GM12878 (cell line): Measurements from ENCODE around the gene MGLL. TPM values are rescaled to one million over a fixed set of nuclear protein-coding genes. Genes with fewer than 3 reads are reported as not detected.

ENCODE experiments used
- ATAC-seq: fragments of 200-7000 bp; cut with Tn5 transposase; 3 replicates; pipeline ENCODE4 v1.9.1; 2020; ENCODE audit warnings: mild to moderate bottlenecking, moderate library complexity
- BruUV-seq: library from RNA; stranded (reverse); fragments of 400-500 nt; replicated peaks from 2 replicates; lab custom pipeline; 2021; lab: Mats Ljungman, UMichigan
- CTCF ChIA-PET: fragments of 300-600 bp; sonication (Branson Sonifier 250); formaldehyde crosslinking; extraction: SDS; loops from one replicate; lab custom pipeline; 2021; ENCODE audit warnings: inconsistent platforms; lab: Yijun Ruan, JAX
- POLR2A ChIA-PET: fragments of 350-600 bp; formaldehyde crosslinking; extraction: SDS; loops from one replicate; lab custom pipeline; 2021; ENCODE audit warnings: inconsistent platforms; lab: Charles Lee
- RAD21 ChIA-PET: fragments of 300-600 bp; sonication (Branson Sonifier 250); formaldehyde crosslinking; loops from one replicate; lab custom pipeline; 2023; ENCODE audit warnings: antibody characterized with exemption; ENCODE audit not compliant: unreplicated experiment; lab: Charles Lee
- SMC1A ChIA-PET: fragments of 300-600 bp; sonication (Branson Sonifier 250); formaldehyde crosslinking; loops from one replicate; lab custom pipeline; 2023; ENCODE audit not compliant: unreplicated experiment, uncharacterized antibody; lab: Charles Lee
- DNase-seq: peaks from one replicate; pipeline ENCODE4 v3.0.0-alpha.2; 2011; ENCODE audit warnings: low read depth, low spot score
- FAIRE-seq: peaks from 3 replicates; lab custom pipeline; 2011; peaks lifted over from hg19 to GRCh38; lab: Jason Lieb, UNC
- H2AFZ ChIP-seq: 2 replicates; pipeline ENCODE4 v1.6.0; 2011; ENCODE audit warnings: low read depth, low read length, control low read depth; ENCODE audit not compliant: control insufficient read depth
- H3K27ac ChIP-seq: 2 replicates; pipeline ENCODE4 v1.5.1; 2011; ENCODE audit warnings: control low read depth; ENCODE audit not compliant: control insufficient read depth, insufficient read depth
- H3K27me3 ChIP-seq, 2 experiments: replicated peaks in 1 of 2; 2 replicates each; pipeline versions ENCODE4 v1.6.0 to v1.6.1; 2011; ENCODE audit warnings: low read length in 1 of 2; ENCODE audit not compliant: control insufficient read depth in 2 of 2, insufficient read depth in 2 of 2
- H3K36me3 ChIP-seq, 2 experiments: 2 replicates each; pipeline ENCODE4 v1.5.1; 2011; ENCODE audit warnings: low read length in 1 of 2; ENCODE audit not compliant: control insufficient read depth in 2 of 2, insufficient read depth in 2 of 2
- H3K4me1 ChIP-seq: 2 replicates; pipeline ENCODE4 v1.6.1; 2011; ENCODE audit warnings: mild to moderate bottlenecking, low read length, moderate library complexity, mixed read lengths; ENCODE audit not compliant: control insufficient read depth, insufficient read depth
- H3K4me2 ChIP-seq: 2 replicates; pipeline ENCODE4 v1.6.0; 2011; ENCODE audit warnings: control low read depth; ENCODE audit not compliant: control insufficient read depth, insufficient read depth
- H3K4me3 ChIP-seq: fragments of 200-600 bp; sonication (generic); 2 replicates; pipeline ENCODE4 v1.5.1; 2016
- H3K79me2 ChIP-seq: 2 replicates; pipeline ENCODE4 v1.6.0; 2011; ENCODE audit warnings: low read length; ENCODE audit not compliant: control insufficient read depth, insufficient read depth
- H3K9ac ChIP-seq: 2 replicates; pipeline ENCODE4 v1.8.0; 2011; ENCODE audit warnings: low read length, control low read depth, mixed read lengths; ENCODE audit not compliant: control insufficient read depth, insufficient read depth
- H3K9me3 ChIP-seq: replicated peaks from 3 replicates; pipeline ENCODE4 v1.5.1; 2011; ENCODE audit warnings: mild to moderate bottlenecking, low read length; ENCODE audit not compliant: control insufficient read depth, insufficient read depth
- H4K20me1 ChIP-seq: 2 replicates; pipeline ENCODE4 v1.6.0; 2011; ENCODE audit not compliant: control insufficient read depth, insufficient read depth
- ATF3 ChIP-seq: IDR thresholded peaks from 2 replicates; pipeline ENCODE4 v1.6.1; 2011; ENCODE audit warnings: low read depth, mild to moderate bottlenecking, low read length, moderate library complexity, borderline replicate concordance; ENCODE audit errors: extremely low read depth
- CBX3 ChIP-seq: fragments of 200-600 bp; sonication (generic); IDR thresholded peaks from 2 replicates; pipeline ENCODE4 v1.6.1; 2016; ENCODE audit warnings: low read depth, borderline replicate concordance
- DPF2 ChIP-seq: fragments of 450-650 bp; IDR thresholded peaks from 2 replicates; pipeline ENCODE4 v1.6.1; 2017; ENCODE audit warnings: mild to moderate bottlenecking
- IKZF1 ChIP-seq: fragments of 450-650 bp; conservative IDR thresholded peaks from 2 replicates; pipeline ENCODE4 v1.6.1; 2017; ENCODE audit warnings: antibody characterized with exemption, mild to moderate bottlenecking
- MEF2A ChIP-seq: IDR thresholded peaks from 2 replicates; pipeline ENCODE4 v1.6.1; 2011; ENCODE audit warnings: low read depth, mild to moderate bottlenecking, low read length, moderate library complexity; ENCODE audit not compliant: insufficient read depth
- MEF2B ChIP-seq: fragments of 450-650 bp; IDR thresholded peaks from 2 replicates; pipeline ENCODE4 v1.6.1; 2018; ENCODE audit warnings: mild to moderate bottlenecking, moderate library complexity; ENCODE audit not compliant: partially characterized antibody, poor library complexity, severe bottlenecking
- MTA2 ChIP-seq: fragments of 450-650 bp; IDR thresholded peaks from 2 replicates; pipeline ENCODE4 v1.6.1; 2016; ENCODE audit warnings: low read depth, mild to moderate bottlenecking, moderate library complexity
- MYC ChIP-seq: IDR thresholded peaks from 2 replicates; pipeline ENCODE4 v1.6.1; 2011; ENCODE audit warnings: mild to moderate bottlenecking, low read length, moderate library complexity, inconsistent platforms; ENCODE audit not compliant: insufficient read depth, insufficient replicate concordance, insufficient read length, severe bottlenecking
- NFXL1 ChIP-seq: fragments of 450-650 bp; IDR thresholded peaks from 2 replicates; pipeline ENCODE4 v1.6.1; 2017; ENCODE audit warnings: antibody characterized with exemption, mild to moderate bottlenecking, borderline replicate concordance
- RAD21 ChIP-seq: IDR thresholded peaks from 2 replicates; pipeline ENCODE4 v1.6.1; 2011; ENCODE audit warnings: mild to moderate bottlenecking, low read depth, low read length, moderate library complexity; ENCODE audit not compliant: insufficient read depth
- RCOR1 ChIP-seq: conservative IDR thresholded peaks from 2 replicates; pipeline ENCODE4 v1.6.1; 2012; ENCODE audit warnings: low read depth, low read length, improper control_type of control experiment
- RELB ChIP-seq: fragments of 450-650 bp; IDR thresholded peaks from 2 replicates; pipeline ENCODE4 v1.6.1; 2017; ENCODE audit warnings: low read depth, mild to moderate bottlenecking, moderate library complexity
- SREBF2 ChIP-seq: IDR thresholded peaks from 2 replicates; pipeline ENCODE4 v1.6.1; 2012; ENCODE audit warnings: mild to moderate bottlenecking, low read length
- SRF ChIP-seq, 2 experiments: IDR thresholded peaks; 2 replicates each; pipeline ENCODE4 v1.6.1; 2011; ENCODE audit warnings: low read depth in 2 of 2, low read length in 2 of 2, mild to moderate bottlenecking in 1 of 2, moderate library complexity in 1 of 2
- WRNIP1 ChIP-seq: IDR thresholded peaks from 2 replicates; pipeline ENCODE4 v1.6.1; 2011; ENCODE audit warnings: low read depth, low read length, improper control_type of control experiment, borderline replicate concordance
- YY1 ChIP-seq: IDR thresholded peaks from 2 replicates; pipeline ENCODE4 v1.6.1; 2011; ENCODE audit warnings: low read depth, mild to moderate bottlenecking, low read length
- ZBTB33 ChIP-seq: fragments of 450-650 bp; IDR thresholded peaks from 2 replicates; pipeline ENCODE4 v1.6.1; 2017; ENCODE audit warnings: mild to moderate bottlenecking
- ZNF384 ChIP-seq: IDR thresholded peaks from 2 replicates; pipeline ENCODE4 v1.6.1; 2012; ENCODE audit warnings: low read depth, mild to moderate bottlenecking, low read length, improper control_type of control experiment, borderline replicate concordance
- WGBS: methylation state at CpG from one replicate; pipeline ENCODE4 v1.1.6; 2016; ENCODE audit warnings: low lambda C conversion rate; ENCODE audit not compliant: insufficient replicate concordance, insufficient coverage; ENCODE audit errors: missing lambda C conversion rate; 5-methylcytosine and 5-hydroxymethylcytosine counted together
- in situ Hi-C: fragments of 300-500 bp; cut with MboI; formaldehyde crosslinking; loops from 9 replicates; pipeline ENCODE4 v1.14.3; 2018; ENCODE audit warnings: mixed read lengths
- intact Hi-C: fragments of 100-400 bp; cut with micrococcal nuclease; formaldehyde crosslinking; loops from one replicate; pipeline ENCODE4 v1.14.2; 2022; ENCODE audit not compliant: unreplicated experiment
- polyA plus RNA-seq, 11 experiments: library from polyadenylated mRNA; depleted of rRNA in 4 of 11; unstranded in 6 of 11; stranded (reverse) in 5 of 11; fragments of >200 nt; fragmentation: Nextera tagmentation in 4 of 11; fragmentation: Illumina TruSeq in 1 of 11; extraction: Ambion mirVana in 4 of 11; extraction: Trizol in 1 of 11; gene quantifications; 1 replicate in 1 of 11; 2 replicates in 10 of 11; pipeline versions ENCODE4 v1.2.1 to v1.2.3, GENCODE V29; 2011 to 2016; ENCODE audit warnings: inconsistent platforms in 2 of 11, missing spikeins in 2 of 11, low read depth in 1 of 11
- total RNA-seq, 4 experiments: library from RNA; depleted of rRNA in 3 of 4; stranded (reverse); fragments of >200 nt in 3 of 4; fragmentation: Illumina TruSeq in 1 of 4; extraction: Trizol in 1 of 4; gene quantifications; 2 replicates each; pipeline versions ENCODE4 v1.2.1 to v1.2.3, GENCODE V29; 2013 to 2021

The MGLL gene
- total and polyA plus RNA-seq, 10 of the 15 experiments (the other 5 are each of a cell fraction or from before 2014, with no cell fraction given) = 44.9 to 177 (median 72.9) TPM

- no peak for TF ChIP-seq ZBTB33
- no peak for TF ChIP-seq CBX3
- TF ChIP-seq RCOR1 = no peak
- TF ChIP-seq MYC = no peak
- TF ChIP-seq SRF (IDR thresholded peaks at IDR 0.05; ENCODE audit: low read depth in 2 of 2, low read length in 2 of 2) = no peak
- TF ChIP-seq DPF2 = no peak
- TF ChIP-seq NFXL1 = no peak
Measured at GRCh38 chr3:127753338-127753737, 69.0 kb downstream of the MGLL start (continued).

- ChIA-PET POLR2A (interaction anchor here (1.0 to 8.4 kb wide), 15 partner anchors 13 to 91 kb away, joined by 3 to 116 read pairs (median 5); partner anchors contain the start of gene MGLL), SMC1A (interaction anchor here (0.6 to 9.6 kb wide), 13 partner anchors 14 to 208 kb away, joined by 3 to 205 read pairs (median 28); partner anchors contain the start of gene MGLL), RAD21 (interaction anchor here (0.9 to 7.7 kb wide), 13 partner anchors 13 to 219 kb away, joined by 3 to 149 read pairs (median 10); partner anchors contain the start of gene MGLL), CTCF (interaction anchor here (0.9 to 5.7 kb wide), 10 partner anchors 10 to 103 kb away, joined by 3 to 82 read pairs (median 8); partner anchors contain the start of gene MGLL)
- peak; percentile 12 for ATAC-seq
- FAIRE-seq = no peak
- Histone ChIP-seq H3K9ac (peak overlapping the region; percentile 60), H3K9me3 (no peaks in the 10 kb centered on the region), H3K27me3 (no peaks in the 10 kb centered on the region), H3K36me3 (peaks cover 0 to 6% of the 10 kb centered on the region in 2 experiments; a peak in 3 of 4 replicates), H4K20me1 (no peaks in the 10 kb centered on the region), H3K4me3 (peak overlapping the region; percentile 48; the same call in 1 of the 2 replicates), H3K4me1 (peaks cover 83% of the 10 kb centered on the region), H3K27ac (peak overlapping the region; percentile 99), H2AFZ (no peak overlapping the region), H3K4me2 (peak overlapping the region; percentile 93), H3K79me2 (peaks cover 60% of the 10 kb centered on the region)
- in situ Hi-C loops = no loop called here
- no peak for DNase-seq
- BruUV-seq = no TSS peak
- intact Hi-C loops = loop anchor here (2.0 to 5.0 kb wide), 3 partner anchors 13 to 154 kb away; partner anchors contain the start of gene MCM2
- WGBS = 4% methylated on average over 4 of the region's 4 CpGs
- TF ChIP-seq ZNF384 (peak; percentile 66; the same call in 1 of the 2 replicates), RAD21 (no peak), ATF3 (no peak), WRNIP1 (no peak), IKZF1 (peak; percentile 21; the same call in 1 of the 2 replicates), MEF2B (peak; percentile 79), MTA2 (peak; percentile 48; the same call in 1 of the 2 replicates), SREBF2 (no peak), MEF2A (peak; percentile 35; the same call in 1 of the 2 replicates), RELB (peak; percentile 48; the same call in 1 of the 2 replicates), YY1 (0 out of 2 replicates have a peak, but pooled peaks have one; percentile 24)
Measured at GRCh38 chr3:127751782-127752181, 70.5 kb downstream of the MGLL start.
